Gastrocnemius medialis (tissue), 4 donors: Measurements from ENCODE around the gene SYT17. TPM values are rescaled to one million over a fixed set of nuclear protein-coding genes. Genes with fewer than 3 reads are reported as not detected.

Source experiments
- ATAC-seq, 2 donors: fragments of 150-250 bp; one replicate each; pipeline ENCODE4 v1.9.1; 2016
- DNase-seq, 2 donors: peaks; one replicate each; pipeline ENCODE4 v3.0.0-alpha.2; 2019
- H3K27ac ChIP-seq, 4 donors: fragments of 200-600 bp; sonication (generic); 1 replicate in 1 of 4; 2 replicates in 3 of 4; pipeline ENCODE4 v1.5.1; 2016 to 2018; ENCODE audit warnings: mild to moderate bottlenecking in 2 of 4, moderate library complexity in 1 of 4
- H3K27me3 ChIP-seq, 3 donors: fragments of 200-600 bp; sonication (generic) in 2 of 3; 1 replicate in 1 of 3; 2 replicates in 2 of 3; pipeline versions ENCODE4 v1.5.1 to v1.6.0; 2016 to 2019; ENCODE audit warnings: mild to moderate bottlenecking in 1 of 3, moderate library complexity in 1 of 3
- H3K36me3 ChIP-seq, 2 donors: fragments of 200-600 bp; sonication (generic) in 1 of 2; one replicate each; pipeline ENCODE4 v1.5.1; 2017 to 2018
- H3K4me1 ChIP-seq, 2 donors: fragments of 200-600 bp; sonication (generic) in 1 of 2; one replicate each; pipeline ENCODE4 v1.5.1; 2016 to 2017; ENCODE audit warnings: mild to moderate bottlenecking in 2 of 2
- H3K4me3 ChIP-seq, 4 donors: fragments of 200-600 bp; sonication (generic) in 3 of 4; 1 replicate in 1 of 4; 2 replicates in 3 of 4; pipeline ENCODE4 v1.5.1; 2016 to 2019; ENCODE audit warnings: mild to moderate bottlenecking in 2 of 4
- H3K9me3 ChIP-seq, 3 donors: fragments of 200-600 bp; sonication (generic) in 2 of 3; 1 replicate in 1 of 3; 2 replicates in 2 of 3; pipeline ENCODE4 v1.5.1; 2016 to 2019
- POLR2A ChIP-seq, 2 donors: fragments of 450-650 bp; IDR thresholded peaks; one replicate each; pipeline ENCODE4 v1.6.1; 2017; ENCODE audit warnings: antibody characterized with exemption in 2 of 2, mild to moderate bottlenecking in 2 of 2, moderate library complexity in 2 of 2
- in situ Hi-C, 4 donors: fragments of 200-750 bp; cut with MboI; loops; one replicate each; pipeline versions ENCODE4 v1.15.0 to v1.8.0; 2017; ENCODE audit warnings: low sequenced_read_pairs in 4 of 4
- intact Hi-C: fragments of 100-400 bp; cut with DNase I; formaldehyde crosslinking; loops from one replicate; pipeline ENCODE4 v1.15.1; 2023; ENCODE audit warnings: low total_unique reads
- total RNA-seq, 4 donors: library from RNA; depleted of rRNA; stranded (reverse); fragments of >200 nt; gene quantifications; one replicate each; pipeline versions ENCODE4 v1.1.0 to v1.2.3, GENCODE V29; 2016
- TF ChIP-seq, protein P1 (sequence below), 5 experiments: fragments of 450-650 bp in 3 of 5; fragments of 200-600 bp in 2 of 5; sonication (generic) in 2 of 5; IDR thresholded peaks in 4 of 5; conservative IDR thresholded peaks in 1 of 5; 1 replicate in 4 of 5; 2 replicates in 1 of 5; pipeline ENCODE4 v1.5.1; 2016 to 2019; ENCODE audit warnings: antibody characterized with exemption in 5 of 5, mild to moderate bottlenecking in 3 of 5, moderate library complexity in 3 of 5

Gene SYT17
- total RNA-seq, 4 donors from 2014 or later, result 0.10 to 0.87 (median 0.18) TPM

DNA sequence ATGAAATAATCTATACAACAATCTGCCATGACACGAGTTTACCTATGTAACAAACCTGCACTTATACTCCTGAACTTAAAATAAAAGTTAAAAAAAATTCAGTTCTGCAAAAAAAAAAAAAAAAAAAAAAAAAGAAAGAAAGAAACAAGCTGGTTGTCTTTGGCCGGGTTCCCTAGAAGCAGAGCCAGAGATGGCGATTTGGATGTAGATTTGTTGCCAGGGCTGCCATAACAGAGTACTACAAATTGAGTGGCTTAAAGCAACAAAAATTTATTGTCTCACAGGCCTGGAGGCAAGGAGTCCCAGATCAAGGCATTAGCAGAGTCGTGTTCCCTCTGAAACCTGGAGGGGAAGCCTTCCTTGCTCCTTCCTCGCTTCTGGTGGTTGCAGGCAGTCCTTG is 20.4 kb downstream of the SYT17 start:
- Histone ChIP-seq H3K27ac (no peak overlapping the region), H3K27me3 (no peaks in the 10 kb centered on the region), H3K4me1 (no peaks in the 10 kb centered on the region), H3K9me3 (no peaks in the 10 kb centered on the region), H3K4me3 (no peak overlapping the region), H3K36me3 (no peaks in the 10 kb centered on the region)
- TF ChIP-seq, protein P1, sequence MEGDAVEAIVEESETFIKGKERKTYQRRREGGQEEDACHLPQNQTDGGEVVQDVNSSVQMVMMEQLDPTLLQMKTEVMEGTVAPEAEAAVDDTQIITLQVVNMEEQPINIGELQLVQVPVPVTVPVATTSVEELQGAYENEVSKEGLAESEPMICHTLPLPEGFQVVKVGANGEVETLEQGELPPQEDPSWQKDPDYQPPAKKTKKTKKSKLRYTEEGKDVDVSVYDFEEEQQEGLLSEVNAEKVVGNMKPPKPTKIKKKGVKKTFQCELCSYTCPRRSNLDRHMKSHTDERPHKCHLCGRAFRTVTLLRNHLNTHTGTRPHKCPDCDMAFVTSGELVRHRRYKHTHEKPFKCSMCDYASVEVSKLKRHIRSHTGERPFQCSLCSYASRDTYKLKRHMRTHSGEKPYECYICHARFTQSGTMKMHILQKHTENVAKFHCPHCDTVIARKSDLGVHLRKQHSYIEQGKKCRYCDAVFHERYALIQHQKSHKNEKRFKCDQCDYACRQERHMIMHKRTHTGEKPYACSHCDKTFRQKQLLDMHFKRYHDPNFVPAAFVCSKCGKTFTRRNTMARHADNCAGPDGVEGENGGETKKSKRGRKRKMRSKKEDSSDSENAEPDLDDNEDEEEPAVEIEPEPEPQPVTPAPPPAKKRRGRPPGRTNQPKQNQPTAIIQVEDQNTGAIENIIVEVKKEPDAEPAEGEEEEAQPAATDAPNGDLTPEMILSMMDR (IDR thresholded peaks at IDR 0.05 in 4 of 5, conservative IDR thresholded peaks at IDR 0.05 in 1 of 5), result no peak
- no peak for TF ChIP-seq POLR2A (IDR thresholded peaks at IDR 0.05)
- in situ Hi-C loops, result no loop called here
- ATAC-seq (no peak), DNase-seq (no peak)
- intact Hi-C loops, result no loop called here

DNA sequence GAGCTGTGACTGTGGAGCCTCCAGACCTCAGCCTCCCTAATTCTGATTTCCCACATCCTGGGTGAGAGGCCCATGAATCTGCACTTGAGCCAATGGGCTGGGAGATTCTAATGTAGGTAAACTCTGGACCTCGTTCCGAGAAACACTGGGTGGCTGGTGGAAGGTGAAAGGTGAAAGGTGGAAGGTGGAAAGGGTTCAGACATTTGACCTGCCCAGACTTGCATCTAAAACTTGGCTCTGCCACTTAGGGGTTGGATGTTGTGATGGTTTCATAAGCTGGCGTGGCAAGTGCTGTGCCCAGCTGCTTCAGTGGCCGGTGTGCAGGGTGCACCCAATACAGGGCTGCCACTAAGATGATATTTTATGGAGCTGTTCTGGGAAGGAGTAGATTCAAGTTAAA is 24.8 kb downstream of the SYT17 start:
- Histone ChIP-seq H3K27me3 (no peaks in the 10 kb centered on the region), H3K4me3 (no peak overlapping the region), H3K27ac (no peak overlapping the region), H3K4me1 (no peaks in the 10 kb centered on the region), H3K9me3 (no peaks in the 10 kb centered on the region), H3K36me3 (no peaks in the 10 kb centered on the region)
- intact Hi-C loops (no loop called here), in situ Hi-C loops (no loop called here)
- DNase-seq (no peak), ATAC-seq (no peak)
- TF ChIP-seq, protein P1 (IDR thresholded peaks at IDR 0.05 in 4 of 5, conservative IDR thresholded peaks at IDR 0.05 in 1 of 5), result no peak
- TF ChIP-seq POLR2A (IDR thresholded peaks at IDR 0.05), result no peak

DNA sequence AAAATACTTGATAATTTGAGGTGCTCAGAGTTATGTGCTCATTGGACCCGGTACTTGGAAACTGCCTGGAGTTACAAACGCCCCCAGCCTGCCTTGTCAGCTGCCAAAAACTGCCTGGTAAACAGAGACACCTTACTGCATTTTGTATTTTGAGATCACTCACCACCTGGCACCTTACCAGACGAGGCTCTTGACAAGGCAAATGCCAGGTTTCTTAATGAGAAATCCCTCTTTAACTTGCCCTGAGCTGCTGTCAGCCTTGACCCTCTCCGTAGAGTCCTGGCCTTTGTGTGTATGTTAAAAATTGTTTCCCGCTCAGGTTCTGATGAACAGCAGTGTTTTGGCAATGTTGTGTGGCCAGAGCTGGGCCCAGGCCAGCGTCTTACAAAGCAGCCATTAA is 28.8 kb downstream of the SYT17 start:
- no peaks in the 10 kb centered on the region for H3K9me3 ChIP-seq
- H3K4me1 ChIP-seq, result no peaks in the 10 kb centered on the region
- ATAC-seq, result no peak
- no peaks in the 10 kb centered on the region for H3K36me3 ChIP-seq
- no peaks in the 10 kb centered on the region for H3K27me3 ChIP-seq
- no peak overlapping the region for H3K27ac ChIP-seq
- intact Hi-C loops (no loop called here), in situ Hi-C loops (no loop called here)
- no peak for DNase-seq
- TF ChIP-seq, protein P1 (IDR thresholded peaks at IDR 0.05 in 4 of 5, conservative IDR thresholded peaks at IDR 0.05 in 1 of 5), result no peak
- TF ChIP-seq POLR2A (IDR thresholded peaks at IDR 0.05), result no peak
- no peak overlapping the region for H3K4me3 ChIP-seq

GRCh38 chr16:19203374-19203966 is 35.4 kb downstream of the SYT17 start:
- H3K4me1 ChIP-seq, result no peaks in the 10 kb centered on the region
- in situ Hi-C loops (no loop called here), intact Hi-C loops (no loop called here)
- H3K36me3 ChIP-seq, result no peaks in the 10 kb centered on the region
- H3K27ac ChIP-seq, result no peak overlapping the region
- H3K9me3 ChIP-seq, result no peaks in the 10 kb centered on the region
- ATAC-seq (no peak), DNase-seq (no peak)
- no peak for TF ChIP-seq POLR2A (IDR thresholded peaks at IDR 0.05)
- TF ChIP-seq, protein P1 (IDR thresholded peaks at IDR 0.05 in 4 of 5, conservative IDR thresholded peaks at IDR 0.05 in 1 of 5), result no peak
- H3K4me3 ChIP-seq, result no peak overlapping the region
- no peaks in the 10 kb centered on the region for H3K27me3 ChIP-seq
